NCI-H82 (cell line): ENCODE results near the gene PRKRA.
"Not testable (repeated sequence)": the region's sequence is repeated elsewhere in the genome, so short reads cannot be mapped to it uniquely, and the experiment has no call there.

Source experiments
- DNase-seq: peaks from one replicate; lab custom pipeline; 2025; lab: John Stamatoyannopoulos, UW

The PRKRA gene

DNA sequence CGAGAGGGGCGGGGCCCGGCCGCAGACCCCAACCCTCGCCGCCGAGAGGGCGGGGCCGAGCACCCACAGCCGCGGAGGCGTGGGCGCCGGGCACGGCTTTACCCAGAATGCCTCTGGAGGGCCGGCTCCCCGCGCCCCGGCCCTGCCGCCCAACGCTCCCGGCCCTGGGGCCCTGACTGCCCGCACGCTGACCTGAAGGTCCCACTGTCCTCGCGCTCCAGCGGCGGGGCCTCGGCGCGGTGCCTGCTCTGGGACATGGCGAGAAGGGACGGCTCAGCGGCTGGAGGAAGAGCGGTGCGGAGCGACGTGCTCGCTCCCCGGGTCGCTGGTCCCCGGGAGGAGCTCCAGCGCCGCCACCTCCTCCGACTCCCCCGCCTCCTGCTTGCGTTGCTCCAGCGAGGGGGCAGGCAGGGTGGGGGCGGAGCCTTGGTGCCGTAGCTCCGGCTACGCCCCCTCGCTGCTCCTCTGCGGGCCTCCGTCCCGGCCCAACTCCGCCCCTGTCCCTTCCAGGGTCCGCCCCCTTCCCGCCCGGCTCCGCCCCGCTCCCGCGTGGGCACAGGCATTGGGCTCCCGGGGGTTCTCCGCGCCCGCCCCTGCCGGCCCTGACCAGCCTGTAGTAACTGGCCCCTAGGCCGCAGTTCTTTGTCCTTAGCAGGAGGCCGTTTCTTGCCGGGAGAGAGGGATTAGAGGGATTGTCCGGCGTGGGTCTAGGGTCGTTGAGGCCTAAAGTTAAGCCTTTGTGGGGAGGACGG, at the start of gene PRKRA, which contains the start of gene PJVK:
PRKRA (minus strand) TSS at position 402 of the 752 bp plus-strand sequence; CDS start at position 257, 145 bp downstream.
PJVK (plus strand) TSS at position 605 of the 752 bp plus-strand sequence. CDS start 2,032 bp downstream, outside the sequence.
- DNase-seq, result peak; percentile 98

DNA sequence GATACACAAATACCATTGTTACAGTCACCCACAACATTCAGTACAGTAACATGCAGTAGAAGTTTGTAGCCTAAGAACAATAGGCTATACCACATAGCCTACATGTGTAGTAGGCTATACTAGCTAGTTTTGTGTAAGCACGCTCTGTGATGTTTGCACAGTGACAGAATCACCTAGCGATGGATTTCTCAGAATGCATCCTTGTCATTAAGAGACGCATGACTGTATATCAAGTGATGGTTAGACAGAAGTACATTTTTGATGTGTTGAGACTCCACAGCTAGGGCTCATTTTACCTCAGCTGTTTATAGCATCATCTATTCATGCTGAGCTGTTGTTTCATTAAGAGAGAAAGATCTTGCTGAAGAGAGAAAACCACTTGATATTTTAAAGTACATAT, 48.7 kb upstream of the PRKRA start:
- DNase-seq, result no peak

DNA sequence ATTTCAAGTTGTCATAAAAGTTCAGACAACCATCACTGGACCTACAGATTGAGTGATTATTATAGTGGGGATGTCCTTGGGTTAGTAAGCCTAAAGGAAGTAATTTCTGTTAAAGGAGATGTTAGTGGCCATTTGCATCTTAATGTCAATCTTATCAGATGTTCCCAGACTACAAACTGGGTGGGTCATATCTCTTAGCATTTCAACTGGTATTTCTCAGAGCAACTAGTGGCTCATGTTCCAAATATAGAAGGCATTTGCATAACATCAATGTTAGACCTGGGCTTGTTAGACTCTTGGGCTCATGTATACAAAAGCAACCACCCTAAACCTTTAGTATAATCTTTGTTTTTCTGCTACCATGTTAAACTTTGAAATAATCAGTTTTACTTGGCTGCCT, 47.2 kb upstream of the PRKRA start:
- no peak for DNase-seq

- DNase-seq, result no peak
Measured at GRCh38 chr2:178496049-178496448, 45.1 kb upstream of the PRKRA start.

- no peak for DNase-seq
Measured at GRCh38 chr2:178491612-178492011, 40.6 kb upstream of the PRKRA start.

DNA sequence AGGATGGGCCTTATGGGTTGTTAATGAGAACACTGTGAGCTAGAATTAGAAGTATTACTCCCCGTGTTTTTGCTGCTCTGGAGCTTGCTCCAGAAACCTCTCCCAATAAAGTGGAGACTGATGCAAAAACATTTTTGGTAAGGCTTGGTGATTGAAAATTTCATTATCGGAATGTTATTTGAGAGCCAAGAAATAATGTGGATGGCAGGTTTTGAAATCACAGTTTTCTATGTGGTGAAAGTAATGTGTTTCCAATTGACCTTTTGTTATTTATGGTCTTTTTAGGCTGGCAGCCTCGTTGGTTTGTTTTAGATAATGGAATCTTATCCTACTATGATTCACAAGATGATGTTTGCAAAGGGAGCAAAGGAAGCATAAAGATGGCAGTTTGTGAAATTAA, 34.4 kb upstream of the PRKRA start:
- no peak for DNase-seq

- DNase-seq, result peak; percentile 66
Measured at GRCh38 chr2:178484245-178485041, 33.5 kb upstream of the PRKRA start.

DNA sequence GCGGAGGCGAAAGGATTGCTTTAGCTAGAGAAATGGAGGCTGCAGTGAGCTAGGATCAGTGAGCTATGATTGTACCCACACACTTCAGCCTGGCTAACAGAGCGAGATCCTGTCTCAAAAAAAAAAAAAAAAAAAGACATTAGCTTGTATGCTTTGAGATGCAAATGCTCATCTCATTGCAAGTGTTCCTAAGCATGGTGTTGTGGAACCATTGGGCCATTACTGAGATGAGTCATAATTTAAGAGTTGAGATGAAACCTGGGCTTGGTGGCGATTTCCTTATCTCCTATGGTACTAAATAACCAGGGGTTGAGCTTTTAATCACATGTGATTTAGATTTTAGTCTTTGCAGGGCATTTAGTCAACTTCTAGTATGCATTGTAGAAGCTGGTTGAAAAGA, 31.5 kb upstream of the PRKRA start:
- DNase-seq, result peak; percentile 17

DNA sequence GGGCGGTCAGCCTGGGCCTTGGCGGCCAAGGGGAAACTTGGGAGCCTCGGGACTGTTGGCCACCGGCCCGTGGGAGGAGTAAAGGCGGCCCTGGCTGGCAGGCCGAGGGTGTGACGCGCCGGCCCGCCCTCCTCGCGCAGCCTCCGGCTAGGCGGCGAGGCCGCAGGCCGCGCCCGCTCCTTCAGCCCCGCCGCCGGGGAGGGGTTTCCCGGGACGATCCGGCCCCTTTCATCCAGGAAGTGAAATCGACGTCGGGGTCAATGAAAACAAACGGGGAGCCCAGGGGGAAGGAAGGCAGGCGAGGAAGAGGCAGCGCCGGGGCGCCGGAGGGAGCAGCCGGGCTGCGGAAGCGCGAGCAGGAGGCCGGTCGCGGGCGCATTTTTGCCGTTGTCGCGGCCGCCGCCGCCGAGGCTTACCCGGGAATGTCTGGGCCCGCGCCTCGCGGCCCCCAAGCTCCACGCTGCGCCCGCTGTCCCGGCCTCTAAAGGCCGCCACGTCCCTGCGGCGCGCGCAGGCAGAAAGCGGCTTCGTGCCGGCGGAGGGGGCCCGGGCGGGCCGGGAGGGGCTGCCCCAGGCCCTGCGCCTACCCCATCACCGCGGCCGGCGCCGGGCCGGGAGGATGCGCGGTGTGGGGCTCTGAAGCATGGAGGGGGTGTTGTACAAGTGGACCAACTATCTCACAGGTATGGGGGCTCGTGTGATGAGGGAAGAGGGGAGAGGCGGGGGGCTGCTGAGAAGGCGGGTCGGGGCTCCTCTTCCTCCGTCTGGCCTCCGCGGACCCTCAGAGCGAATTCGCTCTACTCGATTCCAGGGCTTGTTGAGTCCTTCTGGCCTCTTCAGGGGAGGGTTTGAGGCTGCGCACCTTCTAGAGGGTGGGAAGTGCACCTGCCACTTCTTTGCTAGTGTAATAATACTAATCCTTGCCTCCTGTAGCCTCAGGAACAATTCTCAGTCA, 29.5 kb upstream of the PRKRA start, which contains the start of gene PLEKHA3:
PLEKHA3 (plus strand) TSS at position 231 of the 955 bp plus-strand sequence; CDS start at position 644, 413 bp downstream.
- peak; percentile 93 for DNase-seq

DNA sequence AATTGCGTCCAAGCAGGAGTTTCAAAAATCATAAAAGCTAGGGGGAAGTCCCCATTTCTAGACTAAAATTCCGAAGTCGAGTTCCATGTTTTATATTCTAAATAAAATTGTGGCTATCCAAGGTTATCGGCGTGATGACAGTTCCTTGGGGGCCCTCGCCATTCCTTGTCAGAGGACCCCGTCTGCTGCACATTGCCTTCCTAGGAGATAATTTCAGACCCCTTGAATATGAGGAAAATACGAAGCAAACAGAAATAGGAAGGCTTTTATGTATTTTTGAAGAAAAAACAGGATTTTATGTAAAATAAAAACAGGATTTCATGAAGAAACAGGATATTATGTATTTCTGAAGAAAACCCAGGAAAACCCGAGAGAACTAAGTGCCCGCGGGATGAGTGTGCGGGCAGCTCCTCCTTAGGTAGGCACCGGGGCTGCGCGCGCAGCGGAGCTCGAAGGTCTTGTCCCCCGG, 28.8 kb upstream of the PRKRA start:
- no peak for DNase-seq

DNA sequence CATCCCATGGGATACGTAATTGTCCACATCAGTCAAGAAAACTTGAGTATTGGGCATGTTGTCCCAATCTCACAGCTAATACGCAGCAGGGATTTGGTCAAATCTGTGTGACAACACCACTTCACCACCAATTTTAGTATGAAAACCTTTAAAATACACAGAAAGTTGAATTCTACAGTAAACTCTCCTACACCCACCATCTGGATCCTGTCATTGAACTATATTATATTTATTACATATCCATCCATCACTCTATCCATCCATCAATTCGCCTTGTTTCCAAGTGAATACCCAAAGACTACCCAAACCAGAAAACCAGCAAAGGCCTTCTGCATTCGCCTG, 28.3 kb upstream of the PRKRA start:
- peak; percentile 25 for DNase-seq

DNA sequence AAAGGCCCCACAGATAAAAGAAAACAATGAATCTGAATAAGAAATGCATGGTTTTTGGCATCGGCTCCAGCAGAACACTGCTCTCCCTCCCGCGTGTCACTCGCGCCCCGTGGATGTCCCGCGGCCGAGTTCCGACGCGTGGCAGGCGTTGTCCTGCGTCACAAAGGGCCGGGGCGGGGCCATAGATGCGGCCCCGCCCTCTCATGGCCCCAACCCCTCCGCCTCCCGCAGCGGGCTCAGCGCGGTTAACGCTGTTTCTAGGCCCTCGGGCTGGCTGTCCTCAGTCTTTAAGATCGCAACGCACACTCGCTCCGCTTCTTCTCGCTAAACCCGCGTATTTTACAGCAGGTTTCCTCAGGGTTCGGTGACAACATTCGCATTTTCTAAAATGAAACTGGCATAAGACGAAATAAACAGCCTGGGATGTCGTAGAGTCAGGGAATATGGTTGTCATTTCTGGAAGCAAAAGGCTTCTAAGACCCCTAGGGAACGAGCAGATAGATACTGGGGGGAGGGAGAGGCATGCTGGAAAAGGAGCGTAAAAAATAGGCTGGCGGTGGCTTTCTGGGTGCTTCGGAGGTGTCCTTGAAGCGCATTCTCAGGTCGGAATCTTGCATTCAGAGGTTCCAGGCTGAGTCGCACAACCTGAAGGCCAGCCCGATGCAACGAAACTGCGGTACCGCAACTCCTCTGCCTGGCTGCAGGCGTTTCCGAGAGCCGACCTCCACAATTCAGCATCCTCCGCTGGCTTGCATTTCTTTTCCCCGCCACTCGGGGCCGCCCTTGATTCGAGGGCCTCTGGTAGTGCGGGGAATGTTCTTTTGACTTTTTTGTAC, 27.7 kb upstream of the PRKRA start, which contains the start of gene FKBP7:
FKBP7 (minus strand) TSS at position 162 of the 836 bp plus-strand sequence; CDS start at position 61, 101 bp downstream.
- peak; percentile 95 for DNase-seq

- peak; percentile 56 for DNase-seq
Measured at GRCh38 chr2:178478130-178478438, 27.1 kb upstream of the PRKRA start.

DNA sequence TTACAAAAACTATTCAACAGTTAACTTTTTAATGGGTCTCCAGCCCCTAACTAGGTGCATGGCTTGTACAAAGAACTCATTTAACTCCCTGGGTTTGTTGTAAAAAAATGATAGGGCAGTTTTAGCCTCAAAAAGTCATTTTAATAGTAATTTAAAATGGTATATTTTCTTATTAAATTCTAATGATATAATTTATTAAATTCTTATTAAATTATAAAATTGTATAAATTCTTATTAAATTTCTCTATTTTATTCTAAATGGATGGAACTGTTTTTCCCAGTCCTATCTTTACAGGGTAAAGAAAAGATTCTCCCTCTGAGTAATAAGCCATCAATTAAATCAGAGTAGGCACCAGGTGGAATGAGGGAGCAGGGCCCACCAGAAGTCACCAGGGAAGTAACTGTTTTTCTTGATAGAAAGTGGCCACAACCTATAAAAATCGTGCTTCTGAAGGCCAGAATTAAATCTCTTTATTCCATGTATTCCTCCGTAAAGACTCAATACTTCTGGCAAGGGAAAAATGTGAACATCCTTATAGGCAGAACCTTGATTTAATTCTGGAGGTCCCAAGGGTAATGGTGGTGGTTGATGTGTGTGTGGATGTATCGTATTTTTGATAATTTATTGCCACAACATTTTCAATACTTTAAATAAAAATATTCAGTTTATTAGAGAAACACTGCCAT, 26.6 kb upstream of the PRKRA start:
- peak; percentile 58 for DNase-seq

DNA sequence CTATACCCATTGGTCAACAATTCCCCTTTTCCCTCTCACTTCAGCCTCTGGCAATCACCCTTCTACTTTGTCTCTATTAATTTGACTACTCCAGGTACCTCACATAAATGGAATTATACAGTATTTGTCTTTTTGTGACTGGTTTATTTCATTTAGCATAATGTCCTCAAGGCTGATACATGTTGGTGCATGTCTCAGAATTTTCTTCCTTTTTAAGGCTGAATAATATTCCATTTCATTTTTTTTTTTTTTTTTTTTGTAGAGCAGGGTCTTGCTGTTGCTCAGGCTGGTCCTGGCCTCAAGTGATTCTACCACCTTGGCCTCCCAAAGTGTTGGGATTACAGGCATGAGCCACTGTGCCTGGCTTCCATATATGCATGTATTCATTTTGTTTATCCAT, 25.5 kb upstream of the PRKRA start:
- no peak for DNase-seq

GRCh38 chr2:178474560-178474959, 23.6 kb upstream of the PRKRA start:
- no peak for DNase-seq

DNA sequence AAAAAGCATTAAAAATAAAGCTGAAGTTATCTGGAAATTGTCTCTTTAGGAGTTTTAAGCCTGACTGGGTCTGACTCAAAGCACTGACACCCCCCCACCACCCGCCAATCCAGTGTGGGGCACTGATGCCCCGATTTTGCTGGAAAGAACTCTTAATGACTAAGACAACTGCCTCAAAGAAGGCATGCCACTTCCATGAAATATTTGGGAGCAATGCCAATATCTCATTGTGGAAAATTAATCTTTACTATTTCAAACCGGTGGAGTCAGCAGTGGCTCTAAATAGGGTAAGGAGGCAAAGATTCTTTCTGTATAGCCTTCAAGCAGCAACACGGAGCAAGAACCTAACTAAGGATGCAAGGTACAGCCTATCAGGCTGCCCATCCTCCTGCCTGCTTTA, 23.0 kb upstream of the PRKRA start:
- no peak for DNase-seq

DNA sequence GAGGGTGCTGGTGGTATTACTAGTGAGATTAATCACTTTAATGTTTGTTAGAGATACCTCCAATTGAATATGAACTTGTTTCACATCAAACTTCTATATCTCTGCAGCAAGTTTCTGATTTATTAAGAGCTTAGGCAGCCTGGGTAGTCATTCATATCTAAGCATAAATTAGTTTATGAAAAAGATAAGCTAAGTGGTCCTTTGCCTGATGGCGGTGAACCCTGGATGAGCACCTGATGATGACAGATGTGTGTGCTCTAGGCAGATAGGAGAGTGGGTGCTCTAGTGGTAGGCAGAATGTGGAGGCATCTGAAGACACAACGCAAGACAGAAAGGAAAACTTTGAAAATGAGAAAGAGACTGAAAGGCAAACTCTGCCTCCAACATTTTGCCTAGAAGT, 22.4 kb upstream of the PRKRA start:
- no peak for DNase-seq

DNA sequence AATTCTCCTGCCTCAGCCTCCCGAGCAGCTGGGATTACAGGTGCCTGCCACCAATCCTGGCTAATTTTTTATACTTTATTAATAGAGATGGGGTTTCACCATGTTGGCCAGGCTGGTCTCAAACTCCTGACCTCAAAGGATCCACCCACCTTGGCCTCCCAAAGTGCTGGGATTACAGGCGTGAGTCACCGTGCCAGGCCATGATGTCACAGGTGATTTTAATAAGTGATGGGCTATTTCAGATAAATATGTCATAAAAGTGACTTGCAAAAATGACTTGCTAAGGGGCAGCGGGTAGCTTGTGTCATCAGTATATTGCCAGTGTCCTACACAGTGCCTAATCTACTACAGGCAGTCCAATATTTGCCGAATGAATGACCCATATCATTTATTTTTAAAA, 20.3 kb upstream of the PRKRA start:
- not testable (repeated sequence) for DNase-seq

- no peak for DNase-seq
Measured at GRCh38 chr2:178469219-178469849, 18.4 kb upstream of the PRKRA start.
